A549 (cell line): Measurements from ENCODE around the gene DNAH1. TPM values are rescaled to one million over a fixed set of nuclear protein-coding genes. Genes with fewer than 3 reads are reported as not detected.

ENCODE experiments used
- ATAC-seq, 2 experiments: fragments of 200-7000 bp in 1 of 2; fragments of >200 bp in 1 of 2; cut with Nextera tagmentation in 1 of 2; cut with Tn5 transposase in 1 of 2; 3 replicates each; pipeline versions ENCODE4 v1.8.0 to v1.9.1; 2018 to 2020; ENCODE audit warnings: mild to moderate bottlenecking in 1 of 2, moderate library complexity in 1 of 2
- CTCF ChIA-PET: fragments of 300-600 bp; sonication (Branson Sonifier 250); formaldehyde crosslinking; extraction: SDS; loops from one replicate; lab custom pipeline; 2021; ENCODE audit warnings: antibody characterized with exemption, inconsistent platforms; lab: Yijun Ruan, JAX
- POLR2A ChIA-PET: fragments of 350-600 bp; formaldehyde crosslinking; extraction: SDS; loops from one replicate; lab custom pipeline; 2021; ENCODE audit warnings: antibody characterized with exemption, inconsistent platforms; lab: Yijun Ruan, JAX
- DNase-seq, 2 experiments: peaks; one replicate each; pipeline versions ENCODE4 v3.0.0 to v3.0.0-alpha.2; 2011 to 2016; ENCODE audit warnings: low read depth in 1 of 2, low spot score in 1 of 2
- FAIRE-seq: peaks from 2 replicates; lab custom pipeline; 2011; peaks lifted over from hg19 to GRCh38; lab: Jason Lieb, UNC
- H3K27ac ChIP-seq, 2 experiments: fragments of >200 bp; sonication (Bioruptor Twin); formaldehyde crosslinking; 3 replicates each; pipeline ENCODE4 v1.5.1; 2016 to 2017
- H3K4me1 ChIP-seq: fragments of >200 bp; sonication (Bioruptor Twin); formaldehyde crosslinking; 3 replicates; pipeline ENCODE4 v1.6.1; 2016
- H3K4me2 ChIP-seq: fragments of >200 bp; sonication (Bioruptor Twin); formaldehyde crosslinking; 3 replicates; pipeline ENCODE4 v1.6.1; 2016
- H3K4me3 ChIP-seq: fragments of >200 bp; sonication (Bioruptor Twin); formaldehyde crosslinking; 3 replicates; pipeline ENCODE4 v1.5.1; 2016
- H3K9me3 ChIP-seq: fragments of >200 bp; sonication (Bioruptor Twin); formaldehyde crosslinking; 3 replicates; pipeline ENCODE4 v1.6.1; 2016
- ATOH8 ChIP-seq: fragments of 250-450 bp; sonication (Bioruptor Pico); IDR thresholded peaks from 2 replicates; pipeline ENCODE4 v1.5.0; 2020; ENCODE audit warnings: low read depth, mild to moderate bottlenecking, moderate library complexity
- CBX2 ChIP-seq: fragments of 200-600 bp; sonication (generic); IDR thresholded peaks from 2 replicates; pipeline ENCODE4 v1.6.1; 2016; ENCODE audit warnings: low read depth, mild to moderate bottlenecking, borderline replicate concordance
- CBX8 ChIP-seq: fragments of 200-600 bp; sonication (generic); IDR thresholded peaks from 2 replicates; pipeline ENCODE4 v1.6.1; 2016
- E2F6 ChIP-seq: IDR thresholded peaks from 2 replicates; pipeline ENCODE4 v1.6.1; 2012; ENCODE audit warnings: low read depth, borderline replicate concordance
- EHF ChIP-seq: fragments of 250-450 bp; sonication (Bioruptor Pico); IDR thresholded peaks from 2 replicates; pipeline ENCODE4 v1.5.0; 2020; ENCODE audit warnings: mild to moderate bottlenecking
- EHMT2 ChIP-seq: fragments of 200-600 bp; sonication (generic); IDR thresholded peaks from 2 replicates; pipeline ENCODE4 v1.6.1; 2016; ENCODE audit warnings: antibody characterized with exemption, low read depth, mild to moderate bottlenecking, moderate library complexity
- FOSB ChIP-seq: fragments of 250-450 bp; sonication (Bioruptor Pico); IDR thresholded peaks from 2 replicates; pipeline ENCODE4 v1.5.0; 2020; ENCODE audit warnings: mild to moderate bottlenecking, moderate library complexity
- HES2 ChIP-seq: fragments of >200 bp; sonication (Bioruptor Twin); formaldehyde crosslinking; IDR thresholded peaks from 2 replicates; pipeline ENCODE4 v1.6.1; 2016
- HEYL ChIP-seq: fragments of 250-450 bp; sonication (Bioruptor Pico); IDR thresholded peaks from 2 replicates; pipeline ENCODE4 v1.8.0; 2021; ENCODE audit warnings: mild to moderate bottlenecking, moderate library complexity
- HOXB13 ChIP-seq: fragments of 250-450 bp; sonication (Bioruptor Pico); IDR thresholded peaks from 2 replicates; pipeline ENCODE4 v1.5.0; 2020; ENCODE audit warnings: low read depth, mild to moderate bottlenecking, moderate library complexity
- MAZ ChIP-seq: fragments of 150-350 bp; IDR thresholded peaks from 2 replicates; pipeline ENCODE4 v1.6.1; 2014; ENCODE audit warnings: antibody characterized with exemption, low read depth, low read length, borderline replicate concordance
- MYC ChIP-seq: IDR thresholded peaks from 2 replicates; pipeline ENCODE4 v1.6.1; 2012; ENCODE audit warnings: mild to moderate bottlenecking, inconsistent platforms, low read length, improper control_type of control experiment, borderline replicate concordance
- POLR2A ChIP-seq: IDR thresholded peaks from 2 replicates; pipeline ENCODE4 v1.6.1; 2012; ENCODE audit warnings: mild to moderate bottlenecking, low read length
- POLR2AphosphoS2 ChIP-seq: conservative IDR thresholded peaks from 2 replicates; pipeline ENCODE4 v1.6.1; 2012; ENCODE audit warnings: low read length, improper control_type of control experiment, inconsistent platforms
- RFX5 ChIP-seq: fragments of 450-650 bp; IDR thresholded peaks from 2 replicates; pipeline ENCODE4 v1.7.1; 2014; ENCODE audit warnings: antibody characterized with exemption, mild to moderate bottlenecking, moderate library complexity
- RNF2 ChIP-seq: fragments of 200-600 bp; sonication (generic); IDR thresholded peaks from 2 replicates; pipeline ENCODE4 v1.6.1; 2016; ENCODE audit warnings: low read depth, mild to moderate bottlenecking, antibody characterized with exemption, moderate library complexity, borderline replicate concordance
- ZC3H11A ChIP-seq: fragments of 450-650 bp; IDR thresholded peaks from 2 replicates; pipeline ENCODE4 v1.6.1; 2014; ENCODE audit warnings: antibody characterized with exemption, mild to moderate bottlenecking
- ZFP36 ChIP-seq: fragments of 450-650 bp; IDR thresholded peaks from 2 replicates; pipeline ENCODE4 v1.6.1; 2014; ENCODE audit warnings: borderline replicate concordance; ENCODE audit not compliant: partially characterized antibody
- ZNF302 ChIP-seq: fragments of 250-450 bp; sonication (Bioruptor Pico); IDR thresholded peaks from 2 replicates; pipeline ENCODE4 v1.9.0; 2021; ENCODE audit warnings: inconsistent platforms, mild to moderate bottlenecking, moderate library complexity
- WGBS: methylation state at CpG from one replicate; pipeline ENCODE4 v1.1.6; 2017; ENCODE audit errors: missing lambda C conversion rate; 5-methylcytosine and 5-hydroxymethylcytosine counted together
- polyA plus RNA-seq, 4 experiments: library from polyadenylated mRNA; depleted of rRNA in 3 of 4; stranded (reverse); fragments of >200 nt; fragmentation: RNase III in 1 of 4; extraction: RNeasy Plus Mini Kit Qiagen cat#74134 plus additional on column Dnase treatment in 1 of 4; gene quantifications; 2 replicates in 3 of 4; 3 replicates in 1 of 4; pipeline ENCODE4 v1.2.3, GENCODE V29; 2011 to 2017
- TF ChIP-seq, protein P1 (sequence below): fragments of 450-650 bp; IDR thresholded peaks from 2 replicates; pipeline ENCODE4 v1.6.1; 2014; ENCODE audit warnings: antibody characterized with exemption
- TF ChIP-seq, protein P2 (sequence below): fragments of 250-450 bp; sonication (Bioruptor Pico); IDR thresholded peaks from 2 replicates; pipeline ENCODE4 v1.5.0; 2021; ENCODE audit warnings: mild to moderate bottlenecking, moderate library complexity, borderline replicate concordance

DNAH1 gene
- polyA plus RNA-seq, 2 of the 4 experiments (the other 2 are of a cell fraction), result 0.65 to 1.6 TPM

GRCh38 chr3:52356126-52356525, 40.0 kb downstream of the DNAH1 start:
- DNase-seq, result no peak
- Histone ChIP-seq H3K27ac (no peak overlapping the region), H3K9me3 (no peaks in the 10 kb centered on the region), H3K4me1 (no peaks in the 10 kb centered on the region), H3K4me3 (no peak overlapping the region), H3K4me2 (no peak overlapping the region)
- no peak for ATAC-seq
- ChIA-PET CTCF (interaction anchor here (1.0 to 3.6 kb wide), 2 partner anchors 17 to 72 kb away, joined by 4 to 16 read pairs; no protein-coding TSS in a partner anchor), POLR2A (no interaction called here)
- no peak for TF ChIP-seq CBX2
- TF ChIP-seq HOXB13 (CRISPR knock-in tag), result no peak
- TF ChIP-seq POLR2AphosphoS2, result no peak
- no peak for TF ChIP-seq CBX8
- no peak for TF ChIP-seq ZC3H11A
- TF ChIP-seq, protein P1, sequence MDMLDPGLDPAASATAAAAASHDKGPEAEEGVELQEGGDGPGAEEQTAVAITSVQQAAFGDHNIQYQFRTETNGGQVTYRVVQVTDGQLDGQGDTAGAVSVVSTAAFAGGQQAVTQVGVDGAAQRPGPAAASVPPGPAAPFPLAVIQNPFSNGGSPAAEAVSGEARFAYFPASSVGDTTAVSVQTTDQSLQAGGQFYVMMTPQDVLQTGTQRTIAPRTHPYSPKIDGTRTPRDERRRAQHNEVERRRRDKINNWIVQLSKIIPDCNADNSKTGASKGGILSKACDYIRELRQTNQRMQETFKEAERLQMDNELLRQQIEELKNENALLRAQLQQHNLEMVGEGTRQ, result no peak
- TF ChIP-seq ZNF302 (CRISPR knock-in tag), result no peak
- TF ChIP-seq ZFP36, result no peak
- no peak for TF ChIP-seq HES2
- TF ChIP-seq POLR2A, result no peak
- no peak for TF ChIP-seq EHF
- TF ChIP-seq, protein P2, sequence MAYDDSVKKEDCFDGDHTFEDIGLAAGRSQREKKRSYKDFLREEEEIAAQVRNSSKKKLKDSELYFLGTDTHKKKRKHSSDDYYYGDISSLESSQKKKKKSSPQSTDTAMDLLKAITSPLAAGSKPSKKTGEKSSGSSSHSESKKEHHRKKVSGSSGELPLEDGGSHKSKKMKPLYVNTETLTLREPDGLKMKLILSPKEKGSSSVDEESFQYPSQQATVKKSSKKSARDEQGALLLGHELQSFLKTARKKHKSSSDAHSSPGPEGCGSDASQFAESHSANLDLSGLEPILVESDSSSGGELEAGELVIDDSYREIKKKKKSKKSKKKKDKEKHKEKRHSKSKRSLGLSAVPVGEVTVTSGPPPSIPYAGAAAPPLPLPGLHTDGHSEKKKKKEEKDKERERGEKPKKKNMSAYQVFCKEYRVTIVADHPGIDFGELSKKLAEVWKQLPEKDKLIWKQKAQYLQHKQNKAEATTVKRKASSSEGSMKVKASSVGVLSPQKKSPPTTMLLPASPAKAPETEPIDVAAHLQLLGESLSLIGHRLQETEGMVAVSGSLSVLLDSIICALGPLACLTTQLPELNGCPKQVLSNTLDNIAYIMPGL (CRISPR knock-in tag), result no peak
- TF ChIP-seq FOSB (CRISPR knock-in tag), result no peak
- TF ChIP-seq RNF2, result no peak
- no peak for FAIRE-seq
- WGBS, result 64% methylated on average over 4 of the region's 4 CpGs

DNA sequence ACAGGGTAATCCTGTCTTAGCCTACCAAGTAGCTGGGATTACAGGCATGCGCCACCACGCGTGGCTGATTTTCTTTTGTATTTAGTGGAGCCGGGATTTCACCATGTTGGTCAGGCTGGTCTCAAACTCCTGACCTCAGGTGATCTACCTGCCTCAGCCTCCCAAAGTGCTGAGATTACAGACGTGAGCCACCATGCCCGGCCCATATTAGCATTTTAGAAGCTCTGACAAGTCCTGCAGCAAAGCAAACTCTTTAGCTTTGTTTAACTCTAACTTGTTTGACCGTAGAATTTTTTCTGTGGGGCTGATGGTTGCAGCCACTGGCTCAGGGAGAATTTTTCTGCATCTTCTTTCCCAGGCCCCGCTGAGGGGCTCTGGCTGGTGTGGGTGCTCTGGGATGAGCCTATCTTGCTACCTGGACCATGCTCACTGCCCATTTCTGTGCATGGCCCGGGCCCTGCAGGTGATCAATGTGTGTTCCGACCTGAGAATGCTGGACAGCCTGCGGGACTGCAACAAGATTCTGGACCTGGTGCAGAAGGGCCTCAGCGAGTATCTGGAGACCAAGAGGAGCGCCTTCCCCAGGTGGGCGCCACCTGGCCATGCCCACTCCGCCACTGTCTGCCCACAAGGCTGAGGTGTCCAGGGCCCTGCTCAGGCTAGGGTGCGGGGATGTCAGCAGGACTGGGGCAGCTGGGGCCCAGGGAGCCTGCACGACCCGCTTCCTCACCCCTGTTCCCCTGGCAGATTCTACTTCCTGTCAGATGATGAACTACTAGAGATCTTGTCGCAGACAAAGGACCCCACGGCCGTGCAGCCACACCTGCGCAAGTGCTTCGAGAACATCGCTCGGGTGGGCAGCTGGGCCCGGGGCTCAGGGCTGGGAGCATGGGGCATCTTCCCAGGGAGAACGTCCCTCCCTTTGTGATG, 41.3 kb downstream of the DNAH1 start:
- DNase-seq (no peak), ATAC-seq (no peak), FAIRE-seq (no peak)
- CTCF ChIA-PET, result interaction anchor here (3.6 kb wide), 1 partner anchor 18 kb away, joined by 16 read pairs; no protein-coding TSS in a partner anchor
- Histone ChIP-seq H3K27ac (no peak overlapping the region), H3K4me3 (no peak overlapping the region), H3K9me3 (no peaks in the 10 kb centered on the region), H3K4me2 (no peak overlapping the region), H3K4me1 (no peaks in the 10 kb centered on the region)
- WGBS, result 85% methylated on average over 23 of the region's 27 CpGs
- TF ChIP-seq E2F6, result no peak
- POLR2A ChIA-PET, result no interaction called here

DNA sequence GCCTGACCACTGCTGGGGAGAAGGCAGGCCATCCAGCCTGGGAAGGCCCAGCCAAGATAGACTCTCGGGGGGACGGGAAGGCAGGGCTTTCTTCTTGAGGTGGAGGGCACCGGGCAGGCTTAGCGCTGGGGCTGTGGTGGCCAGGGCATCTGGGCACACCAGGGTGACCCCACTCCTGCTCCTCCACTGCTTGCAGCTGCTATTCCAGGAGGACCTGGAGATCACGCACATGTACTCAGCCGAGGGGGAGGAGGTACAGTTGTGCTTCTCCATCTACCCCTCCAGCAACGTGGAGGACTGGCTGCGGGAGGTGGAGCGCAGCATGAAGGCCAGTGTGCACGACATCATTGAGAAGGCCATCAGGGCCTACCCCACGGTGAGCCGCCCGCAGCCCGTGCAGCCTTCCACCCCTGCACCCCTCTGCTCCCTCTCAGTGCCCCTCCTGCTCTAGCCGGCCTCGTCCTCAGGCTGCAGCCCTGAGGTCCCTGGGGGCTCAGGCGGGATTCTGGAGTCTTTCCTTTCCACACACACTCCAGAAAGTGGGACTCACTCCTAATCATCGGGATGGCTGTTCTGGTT, 42.3 kb downstream of the DNAH1 start:
- no peak overlapping the region for H3K4me3 ChIP-seq
- no peak overlapping the region for H3K4me2 ChIP-seq
- TF ChIP-seq ZFP36 (no peak), HEYL (CRISPR knock-in tag) (no peak), HES2 (no peak), MYC (no peak), MAZ (no peak), RFX5 (no peak), EHMT2 (no peak), POLR2AphosphoS2 (no peak), ATOH8 (CRISPR knock-in tag) (no peak)
- TF ChIP-seq, protein P2 (CRISPR knock-in tag), result no peak
- ATAC-seq, result no peak
- ChIA-PET CTCF (no interaction called here), POLR2A (no interaction called here)
- DNase-seq, result no peak
- WGBS, result 76% methylated on average over 13 of the region's 18 CpGs
- H3K4me1 ChIP-seq, result no peaks in the 10 kb centered on the region
- H3K27ac ChIP-seq, result no peak overlapping the region
- FAIRE-seq, result no peak
- no peaks in the 10 kb centered on the region for H3K9me3 ChIP-seq
